ENCODE measurements around the gene IL1RAP.

IL1RAP gene

DNA sequence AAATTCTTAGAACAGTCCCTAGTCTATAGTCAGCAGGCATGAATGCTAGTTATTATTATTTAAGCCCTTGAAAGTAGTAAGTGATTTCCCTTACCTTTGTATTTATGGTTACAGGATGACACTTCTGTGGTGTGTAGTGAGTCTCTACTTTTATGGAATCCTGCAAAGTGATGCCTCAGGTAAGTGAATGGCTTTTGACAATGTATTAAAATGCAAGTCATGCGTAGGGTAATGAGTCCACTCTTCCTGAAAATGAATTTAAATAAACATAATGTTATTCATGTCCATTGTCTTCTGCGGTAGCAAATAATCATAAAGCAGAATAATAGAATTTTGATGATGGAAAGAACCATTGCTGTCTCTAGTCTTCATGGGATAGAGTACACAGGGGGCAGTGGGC, 50.3 kb downstream of the IL1RAP start:
- no peak overlapping the region for H3K27ac ChIP-seq
- TF ChIP-seq, protein P1, sequence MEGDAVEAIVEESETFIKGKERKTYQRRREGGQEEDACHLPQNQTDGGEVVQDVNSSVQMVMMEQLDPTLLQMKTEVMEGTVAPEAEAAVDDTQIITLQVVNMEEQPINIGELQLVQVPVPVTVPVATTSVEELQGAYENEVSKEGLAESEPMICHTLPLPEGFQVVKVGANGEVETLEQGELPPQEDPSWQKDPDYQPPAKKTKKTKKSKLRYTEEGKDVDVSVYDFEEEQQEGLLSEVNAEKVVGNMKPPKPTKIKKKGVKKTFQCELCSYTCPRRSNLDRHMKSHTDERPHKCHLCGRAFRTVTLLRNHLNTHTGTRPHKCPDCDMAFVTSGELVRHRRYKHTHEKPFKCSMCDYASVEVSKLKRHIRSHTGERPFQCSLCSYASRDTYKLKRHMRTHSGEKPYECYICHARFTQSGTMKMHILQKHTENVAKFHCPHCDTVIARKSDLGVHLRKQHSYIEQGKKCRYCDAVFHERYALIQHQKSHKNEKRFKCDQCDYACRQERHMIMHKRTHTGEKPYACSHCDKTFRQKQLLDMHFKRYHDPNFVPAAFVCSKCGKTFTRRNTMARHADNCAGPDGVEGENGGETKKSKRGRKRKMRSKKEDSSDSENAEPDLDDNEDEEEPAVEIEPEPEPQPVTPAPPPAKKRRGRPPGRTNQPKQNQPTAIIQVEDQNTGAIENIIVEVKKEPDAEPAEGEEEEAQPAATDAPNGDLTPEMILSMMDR (conservative IDR thresholded peaks at IDR 0.05) = no peak

DNA sequence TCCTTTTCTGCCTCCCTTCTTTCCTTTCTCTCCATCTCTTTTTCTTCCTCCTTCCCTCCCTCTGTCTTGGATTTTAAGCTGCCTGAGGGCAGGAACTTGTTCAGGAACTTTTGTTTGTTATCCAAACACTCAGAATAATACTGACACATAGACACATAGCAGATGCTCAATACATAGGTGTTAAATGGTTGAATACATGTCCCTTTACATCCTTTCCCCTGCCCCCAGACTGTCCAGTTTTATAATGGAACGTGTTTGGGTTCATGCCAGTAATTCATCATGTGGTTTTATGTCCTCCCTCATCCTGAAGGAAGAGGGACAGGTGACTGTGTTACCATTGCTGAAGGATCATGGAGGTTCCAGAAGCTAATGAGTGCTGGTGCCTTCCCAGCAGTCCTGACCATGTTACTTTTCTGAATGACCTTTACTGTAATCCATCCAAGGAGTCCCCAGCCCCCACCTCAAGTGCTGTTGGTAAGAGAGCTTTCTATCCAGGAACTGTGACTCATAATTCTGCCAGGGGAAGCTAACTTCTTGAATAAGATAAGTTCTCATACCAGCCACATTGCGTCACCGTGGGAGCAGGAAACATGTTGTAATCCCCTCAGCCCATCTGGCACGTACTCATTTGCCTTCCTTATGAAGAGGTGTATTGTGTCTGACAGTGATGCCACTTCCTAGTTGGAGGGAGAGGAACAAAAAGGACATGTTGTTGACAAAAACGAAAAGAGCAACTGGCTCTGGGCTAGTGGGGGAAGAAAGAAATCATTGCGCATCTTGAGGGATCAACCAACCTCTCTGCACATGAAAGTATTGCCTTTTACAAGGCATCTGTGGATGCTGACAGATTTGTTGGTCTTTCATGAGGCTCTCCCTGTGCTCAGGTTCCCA, 52.4 kb downstream of the IL1RAP start:
- no peak overlapping the region for H3K27ac ChIP-seq
- no peak for TF ChIP-seq ZFX (IDR thresholded peaks at IDR 0.05)
- TF ChIP-seq, protein P1 (conservative IDR thresholded peaks at IDR 0.05) = no peak

DNA sequence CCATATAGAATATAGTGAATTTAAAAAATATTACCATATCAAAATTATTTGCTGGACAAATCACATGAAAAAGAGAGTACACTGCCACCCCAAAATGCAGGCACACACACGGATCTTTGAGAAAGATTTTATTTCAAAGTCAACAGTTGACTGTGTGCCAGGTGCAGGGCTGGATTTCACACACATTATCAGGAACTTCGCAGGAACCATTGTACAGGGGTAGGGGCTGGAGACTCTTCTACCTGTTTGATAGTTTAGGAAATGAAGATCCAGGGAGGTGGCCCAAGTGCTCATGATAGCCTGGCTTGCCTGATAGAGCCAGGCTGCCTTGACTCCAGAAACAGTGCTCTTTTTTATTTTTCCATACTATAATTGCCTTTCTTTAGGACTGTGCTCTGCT, 54.2 kb downstream of the IL1RAP start:
- TF ChIP-seq ZFX (IDR thresholded peaks at IDR 0.05) = no peak
- TF ChIP-seq, protein P1 (conservative IDR thresholded peaks at IDR 0.05) = no peak
- no peak overlapping the region for H3K27ac ChIP-seq

GRCh38 chr3:190574473-190574872, 60.6 kb downstream of the IL1RAP start:
- no peak for TF ChIP-seq ZFX (IDR thresholded peaks at IDR 0.05)
- TF ChIP-seq, protein P1 (conservative IDR thresholded peaks at IDR 0.05) = no peak
- H3K27ac ChIP-seq = no peak overlapping the region

DNA sequence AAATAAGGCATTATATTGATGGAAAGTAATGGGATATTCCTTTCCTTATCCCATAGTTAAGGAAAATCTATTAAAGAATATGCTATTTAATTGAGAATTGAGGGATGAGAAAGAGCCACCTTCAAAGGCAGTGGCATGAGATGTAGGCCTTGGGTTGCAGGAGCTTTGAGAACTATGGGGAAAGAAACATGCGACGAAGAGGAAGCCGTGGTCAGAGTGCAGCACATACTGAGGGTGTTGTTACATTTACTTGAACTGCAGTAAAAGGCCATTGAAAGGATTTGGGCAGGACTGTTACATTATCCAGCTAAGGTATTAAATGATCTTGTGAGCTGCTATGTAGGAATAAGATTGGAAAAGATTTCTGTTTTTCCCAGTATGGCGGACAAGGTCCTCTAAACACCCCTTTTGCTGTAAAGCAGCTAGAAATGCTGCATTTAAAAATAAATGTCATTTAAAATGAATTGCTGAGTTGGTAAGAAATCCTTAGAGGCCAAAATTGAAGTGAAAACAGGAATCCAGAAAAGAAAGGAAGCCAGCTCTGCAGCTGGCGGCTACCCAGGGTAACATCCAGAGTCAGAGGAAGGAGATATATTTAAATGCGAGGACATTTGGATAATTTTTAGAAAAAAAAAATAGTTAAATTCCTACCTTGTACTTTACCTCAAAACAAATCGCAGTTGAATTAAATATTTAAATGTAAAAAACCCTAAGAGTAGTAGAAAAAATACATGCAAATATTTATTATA, 61.7 kb downstream of the IL1RAP start:
- no peak for TF ChIP-seq ZFX (IDR thresholded peaks at IDR 0.05)
- TF ChIP-seq, protein P1 (conservative IDR thresholded peaks at IDR 0.05) = no peak
- no peak overlapping the region for H3K27ac ChIP-seq

GRCh38 chr3:190577225-190577624, 63.3 kb downstream of the IL1RAP start:
- no peak for TF ChIP-seq ZFX (IDR thresholded peaks at IDR 0.05)
- TF ChIP-seq, protein P1 (conservative IDR thresholded peaks at IDR 0.05) = no peak
- H3K27ac ChIP-seq = no peak overlapping the region

DNA sequence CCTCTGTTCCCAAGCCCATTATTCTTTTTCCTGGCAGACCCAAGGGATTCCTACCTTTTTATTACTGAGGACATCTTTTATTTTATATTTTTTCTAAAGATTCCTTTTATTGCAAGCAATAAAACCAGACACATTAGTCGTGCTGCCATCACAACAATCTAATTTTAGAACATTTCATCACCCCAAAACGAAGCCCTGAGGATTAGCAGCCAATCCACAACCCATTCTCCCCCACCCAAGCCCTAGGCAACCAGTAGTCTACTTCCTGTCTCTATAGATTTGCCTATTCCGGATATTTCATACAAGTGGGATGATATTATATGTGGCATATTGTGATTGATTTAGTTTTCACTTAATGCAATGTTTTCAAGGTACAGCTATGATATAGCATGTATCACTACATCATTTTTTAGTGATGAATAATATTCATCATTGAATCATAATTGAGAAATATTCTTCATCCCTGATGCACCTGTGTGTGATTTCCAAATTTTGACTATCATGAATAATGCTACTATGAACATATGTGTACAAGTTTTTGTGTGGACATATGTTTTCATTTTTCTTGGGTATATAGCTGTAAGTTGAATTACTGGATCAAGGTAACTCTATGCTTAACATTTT, 65.7 kb downstream of the IL1RAP start:
- TF ChIP-seq, protein P1 (conservative IDR thresholded peaks at IDR 0.05) = no peak
- no peak for TF ChIP-seq ZFX (IDR thresholded peaks at IDR 0.05)
- no peak overlapping the region for H3K27ac ChIP-seq

All from C4-2B (cell line).